Transverse colon (tissue), 4 donors: ENCODE results near the gene SRMS. TPM values are rescaled to one million over a fixed set of nuclear protein-coding genes. Genes with fewer than 3 reads are reported as not detected.
A peak's percentile ranks its signal among the peaks of the same experiment; 100 is the strongest.

Source experiments
- DNase-seq: peaks from one replicate; pipeline ENCODE4 v3.0.0-alpha.2; 2019
- H3K27ac ChIP-seq, 4 donors: fragments of 200-600 bp; sonication (generic); 2 replicates each; pipeline ENCODE4 v1.5.1; 2016 to 2018; ENCODE audit warnings: inconsistent platforms in 4 of 4
- H3K27me3 ChIP-seq: fragments of 200-600 bp; sonication (generic); 2 replicates; pipeline ENCODE4 v1.5.1; 2017; ENCODE audit warnings: inconsistent platforms
- H3K36me3 ChIP-seq, 4 donors: fragments of 200-600 bp; sonication (generic); 2 replicates each; pipeline ENCODE4 v1.5.1; 2017 to 2019; ENCODE audit warnings: inconsistent platforms in 4 of 4
- H3K4me1 ChIP-seq, 4 donors: fragments of 200-600 bp; sonication (generic); 2 replicates each; pipeline ENCODE4 v1.5.1; 2017 to 2020; ENCODE audit warnings: inconsistent platforms in 4 of 4
- H3K4me3 ChIP-seq, 4 donors: fragments of 200-600 bp; sonication (generic); 1 replicate in 1 of 4; 2 replicates in 3 of 4; pipeline versions ENCODE4 v1.5.1 to v1.6.1; 2017 to 2019; ENCODE audit warnings: inconsistent platforms in 4 of 4
- H3K9me3 ChIP-seq, 2 donors: fragments of 200-600 bp; sonication (generic); 2 replicates each; pipeline ENCODE4 v1.5.1; 2017 to 2019; ENCODE audit warnings: inconsistent platforms in 2 of 2
- EP300 ChIP-seq: sonication (generic); formaldehyde crosslinking; IDR thresholded peaks from one replicate; pipeline ENCODE4 v1.6.1; 2017; ENCODE audit warnings: antibody characterized with exemption, low read depth
- POLR2A ChIP-seq: fragments of 450-650 bp; IDR thresholded peaks from one replicate; pipeline ENCODE4 v1.6.1; 2016; ENCODE audit warnings: antibody characterized with exemption, mild to moderate bottlenecking, moderate library complexity
- POLR2AphosphoS5 ChIP-seq, 3 donors: sonication (generic); formaldehyde crosslinking; IDR thresholded peaks; one replicate each; pipeline ENCODE4 v1.6.1; 2016; ENCODE audit warnings: antibody characterized with exemption in 3 of 3
- WGBS, 2 donors: methylation state at CpG; one replicate each; pipeline ENCODE4 v1.1.5; 2018; ENCODE audit warnings: low coverage in 1 of 2; 5-methylcytosine and 5-hydroxymethylcytosine counted together
- in situ Hi-C, 4 donors: fragments of 200-750 bp; cut with MboI; loops; one replicate each; pipeline versions ENCODE4 v1.15.0 to v1.15.1; 2017; ENCODE audit warnings: low sequenced_read_pairs in 3 of 4, low pct_ligation_motif_present in 1 of 4, low pct_unique_long_range_greater_than_20kb in 1 of 4
- intact Hi-C: fragments of 100-400 bp; cut with DNase I; formaldehyde crosslinking; loops from one replicate; pipeline ENCODE4 v1.15.1; 2023; ENCODE audit warnings: low total_unique reads
- total RNA-seq, 4 donors: library from RNA; depleted of rRNA; stranded (reverse); fragments of >200 nt; gene quantifications; one replicate each; pipeline ENCODE4 v1.1.0, GENCODE V29; 2016
- TF ChIP-seq, protein P1 (sequence below), 5 experiments: fragments of 200-600 bp in 3 of 5; fragments of 450-650 bp in 2 of 5; sonication (generic) in 3 of 5; IDR thresholded peaks; 1 replicate in 2 of 5; 2 replicates in 3 of 5; pipeline ENCODE4 v1.5.1; 2016 to 2017; ENCODE audit warnings: antibody characterized with exemption in 5 of 5, inconsistent platforms in 3 of 5, mild to moderate bottlenecking in 2 of 5, moderate library complexity in 1 of 5

The SRMS gene
- total RNA-seq, 4 donors from 2014 or later, result 0.79 TPM; not detected in 3

DNA sequence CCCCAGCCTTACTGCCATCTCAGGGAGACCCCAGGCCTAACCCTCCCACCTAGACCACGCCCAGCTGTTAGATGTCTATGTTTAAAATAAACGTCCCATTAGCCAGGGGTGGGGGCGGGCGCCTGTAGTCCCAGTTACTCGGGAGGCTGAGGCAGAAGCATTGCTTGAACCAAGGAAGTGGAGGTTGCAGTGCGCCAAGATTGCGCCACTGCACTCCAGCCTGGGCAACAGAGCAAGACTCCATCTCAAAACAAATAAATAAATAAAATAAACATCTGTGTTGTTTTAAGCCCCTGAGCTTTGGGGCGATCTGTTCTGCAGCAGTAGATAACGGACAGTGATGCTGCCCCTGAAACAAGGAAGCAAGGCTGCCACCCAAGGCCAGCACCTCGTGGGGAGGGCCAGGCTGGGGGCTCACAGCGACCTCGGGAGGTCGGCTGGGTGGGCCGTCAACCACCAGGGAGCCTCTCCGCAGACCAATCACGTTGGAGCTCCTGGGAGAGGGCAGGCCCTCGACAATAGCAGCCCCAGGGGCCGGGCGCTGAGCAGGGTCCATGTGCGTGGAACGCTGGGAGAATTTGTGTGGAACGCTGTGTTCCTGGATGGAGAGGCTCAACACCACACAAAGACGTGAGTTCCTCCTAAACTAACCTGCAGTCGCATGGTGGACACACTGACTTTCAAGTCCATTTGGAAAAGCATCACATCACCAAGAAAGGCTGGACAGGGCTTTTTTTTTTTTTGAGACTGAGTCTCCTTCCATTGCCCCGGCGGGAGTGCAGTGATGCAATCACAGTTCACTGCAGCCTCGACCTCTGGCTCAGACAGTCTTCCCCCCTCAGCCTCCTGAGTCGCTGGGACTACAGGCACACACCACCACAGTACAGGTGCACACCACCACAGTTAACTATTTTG, 27.5 kb upstream of the SRMS start:
- Histone ChIP-seq H3K36me3 (no peaks in the 10 kb centered on the region), H3K9me3 (no peaks in the 10 kb centered on the region), H3K4me1 (peaks cover 6 to 18% (median 16%) of the 10 kb centered on the region in 4 donors), H3K27ac (peak overlapping the region; percentile 81 to 92 (median 89)), H3K27me3 (peaks cover 24% of the 10 kb centered on the region), H3K4me3 (peak overlapping the region in 1 of 4 donors; percentile 98)
- in situ Hi-C loops, result no loop called here
- no peak for TF ChIP-seq POLR2AphosphoS5 (IDR thresholded peaks at IDR 0.05)
- TF ChIP-seq, protein P1, sequence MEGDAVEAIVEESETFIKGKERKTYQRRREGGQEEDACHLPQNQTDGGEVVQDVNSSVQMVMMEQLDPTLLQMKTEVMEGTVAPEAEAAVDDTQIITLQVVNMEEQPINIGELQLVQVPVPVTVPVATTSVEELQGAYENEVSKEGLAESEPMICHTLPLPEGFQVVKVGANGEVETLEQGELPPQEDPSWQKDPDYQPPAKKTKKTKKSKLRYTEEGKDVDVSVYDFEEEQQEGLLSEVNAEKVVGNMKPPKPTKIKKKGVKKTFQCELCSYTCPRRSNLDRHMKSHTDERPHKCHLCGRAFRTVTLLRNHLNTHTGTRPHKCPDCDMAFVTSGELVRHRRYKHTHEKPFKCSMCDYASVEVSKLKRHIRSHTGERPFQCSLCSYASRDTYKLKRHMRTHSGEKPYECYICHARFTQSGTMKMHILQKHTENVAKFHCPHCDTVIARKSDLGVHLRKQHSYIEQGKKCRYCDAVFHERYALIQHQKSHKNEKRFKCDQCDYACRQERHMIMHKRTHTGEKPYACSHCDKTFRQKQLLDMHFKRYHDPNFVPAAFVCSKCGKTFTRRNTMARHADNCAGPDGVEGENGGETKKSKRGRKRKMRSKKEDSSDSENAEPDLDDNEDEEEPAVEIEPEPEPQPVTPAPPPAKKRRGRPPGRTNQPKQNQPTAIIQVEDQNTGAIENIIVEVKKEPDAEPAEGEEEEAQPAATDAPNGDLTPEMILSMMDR (IDR thresholded peaks at IDR 0.05), result no peak
- TF ChIP-seq POLR2A, result no peak
- no peak for TF ChIP-seq EP300
- 66 to 90% methylated on average over 2 to 28 of the region's 28 CpGs for WGBS, 2 donors
- DNase-seq, result no peak
- intact Hi-C loops, result no loop called here

DNA sequence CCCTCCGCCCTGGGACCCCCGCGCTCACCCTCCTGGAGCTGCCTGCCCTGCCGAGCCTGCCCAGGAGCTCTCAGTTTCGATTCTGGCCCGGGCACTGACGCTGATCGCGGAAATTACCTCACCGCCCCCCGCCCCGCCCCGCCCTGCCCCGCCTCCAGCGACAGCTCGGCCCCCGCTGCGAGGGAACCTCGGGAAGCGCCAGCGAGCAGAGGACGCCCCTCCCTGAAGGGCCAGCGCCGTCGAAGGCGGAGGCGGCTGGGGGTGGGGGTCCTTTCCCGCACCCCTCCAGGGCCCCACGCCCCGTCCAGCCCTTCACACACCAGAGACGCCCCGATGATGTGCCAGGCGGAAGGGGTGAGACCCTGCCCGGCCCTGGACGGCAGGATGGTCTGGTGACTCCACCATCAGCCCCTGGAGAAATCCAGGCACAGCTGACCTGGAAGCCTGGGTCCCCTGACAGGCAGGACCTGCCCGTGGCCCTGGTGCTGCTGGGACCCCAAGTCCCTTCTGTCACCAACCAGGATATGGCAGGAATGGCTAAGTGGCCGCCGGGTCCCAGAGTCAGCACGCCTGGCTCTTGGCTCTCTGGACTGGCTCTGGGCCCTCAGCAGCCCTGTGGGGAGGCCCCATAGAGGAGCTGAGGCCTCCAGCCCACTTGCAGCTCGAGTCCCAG, 26.7 kb upstream of the SRMS start, which contains the start of gene HELZ2:
HELZ2 (minus strand) TSS at position 84 of the 673 bp plus-strand sequence. CDS start 1,854 bp downstream, outside the sequence.
- Histone ChIP-seq H3K9me3 (no peaks in the 10 kb centered on the region), H3K27ac (peak within 1 kb of the TSS; percentile 81 to 92 (median 89)), H3K27me3 (peaks cover 20% of the 10 kb centered on the region), H3K36me3 (no peaks in the 10 kb centered on the region), H3K4me1 (peaks cover 6 to 18% (median 16%) of the 10 kb centered on the region in 4 donors), H3K4me3 (peak within 1 kb of the TSS; percentile 85 to 98 (median 94))
- TF ChIP-seq POLR2AphosphoS5 (IDR thresholded peaks at IDR 0.05), result peak; percentile 85 to 91 (median 88)
- TF ChIP-seq EP300, result no peak
- peak; percentile 6 for TF ChIP-seq POLR2A
- TF ChIP-seq, protein P1 (IDR thresholded peaks at IDR 0.05), result no peak
- intact Hi-C loops (no loop called here), in situ Hi-C loops (no loop called here)
- DNase-seq, result peak; percentile 88
- WGBS, 2 donors, result 52% methylated on average over 7 of the region's 40 CpGs; no CpG with 5 or more reads in 1 of the 2 donors

DNA sequence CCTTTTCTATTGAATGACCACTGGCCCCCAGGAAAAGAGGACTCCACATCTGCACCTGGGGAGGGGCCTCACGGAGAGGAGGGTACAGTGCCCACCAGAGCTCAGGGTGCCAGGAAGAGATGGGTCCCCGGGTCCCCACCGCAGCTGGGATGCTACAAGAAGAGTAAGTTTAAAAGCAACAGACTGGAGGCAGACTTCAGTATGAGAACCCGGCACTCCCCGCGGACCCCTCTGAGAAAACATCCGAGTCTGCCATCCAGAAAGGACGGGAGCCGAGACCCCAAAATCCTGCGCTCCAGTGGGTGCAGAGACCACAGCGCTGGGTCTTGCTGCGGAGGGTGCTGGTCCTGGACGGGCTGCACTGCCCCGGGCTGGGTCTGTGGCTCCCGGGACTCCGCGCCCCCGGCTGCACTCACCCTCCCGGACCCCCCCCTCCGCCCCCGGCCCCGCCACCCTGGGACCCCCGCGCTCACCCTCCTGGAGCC, 26.1 kb upstream of the SRMS start:
- Histone ChIP-seq H3K4me3 (peak overlapping the region; percentile 85 to 98 (median 94)), H3K9me3 (no peaks in the 10 kb centered on the region), H3K4me1 (peaks cover 6 to 20% (median 16%) of the 10 kb centered on the region in 4 donors), H3K27ac (peak overlapping the region; percentile 81 to 92 (median 89)), H3K36me3 (no peaks in the 10 kb centered on the region), H3K27me3 (peaks cover 14% of the 10 kb centered on the region)
- WGBS, 2 donors, result 0% methylated on average over 10 of the region's 24 CpGs; no CpG with 5 or more reads in 1 of the 2 donors
- TF ChIP-seq EP300 (no peak), POLR2A (no peak), POLR2AphosphoS5 (IDR thresholded peaks at IDR 0.05) (no peak)
- TF ChIP-seq, protein P1 (IDR thresholded peaks at IDR 0.05), result no peak
- DNase-seq, result no peak
- intact Hi-C loops, result no loop called here
- in situ Hi-C loops, result no loop called here
